IMR-90 (cell line): ENCODE results near the gene ALDH8A1. TPM values are rescaled to one million over a fixed set of nuclear protein-coding genes. Genes with fewer than 3 reads are reported as not detected.

Experiments used
- ATAC-seq: fragments of 200-7000 bp; cut with Tn5 transposase; 2 replicates; pipeline ENCODE4 v1.9.1; 2020; ENCODE audit warnings: low read depth, mild to moderate bottlenecking, moderate library complexity
- BruUV-seq: library from RNA; stranded (reverse); fragments of 400-500 nt; replicated peaks from 2 replicates; lab custom pipeline; 2021; lab: Mats Ljungman, UMichigan
- CTCF ChIA-PET: fragments of 300-600 bp; formaldehyde crosslinking; extraction: SDS; loops from one replicate; lab custom pipeline; 2021; ENCODE audit warnings: antibody characterized with exemption; lab: Yijun Ruan, JAX
- POLR2A ChIA-PET: fragments of 300-600 bp; sonication (Branson Sonifier 250); formaldehyde crosslinking; loops from one replicate; lab custom pipeline; 2022; ENCODE audit warnings: antibody characterized with exemption; ENCODE audit not compliant: unreplicated experiment; lab: Charles Lee
- DNase-seq: peaks from one replicate; pipeline ENCODE4 v3.0.0; 2013
- H2AFZ ChIP-seq: replicated peaks from 2 replicates; pipeline ENCODE3; 2013; ENCODE audit warnings: low read length, mild to moderate bottlenecking; ENCODE audit not compliant: poor library complexity
- H2AK5ac ChIP-seq: 2 replicates; pipeline ENCODE4 v1.6.1; 2013; ENCODE audit warnings: low read depth, low read length, inconsistent platforms
- H2AK9ac ChIP-seq: replicated peaks from 2 replicates; pipeline ENCODE3; 2013; ENCODE audit warnings: mild to moderate bottlenecking, low read depth, low read length, moderate library complexity; ENCODE audit not compliant: poor library complexity
- H2BK120ac ChIP-seq: 2 replicates; pipeline ENCODE4 v1.6.1; 2013; ENCODE audit warnings: low read depth, low read length, inconsistent platforms
- H2BK15ac ChIP-seq: 3 replicates; pipeline ENCODE4 v1.6.1; 2013; ENCODE audit warnings: low read depth, low read length, inconsistent platforms
- H2BK20ac ChIP-seq: 2 replicates; pipeline ENCODE4 v1.6.1; 2013; ENCODE audit warnings: low read depth, mild to moderate bottlenecking, inconsistent platforms, low read length, moderate library complexity
- H2BK5ac ChIP-seq: 2 replicates; pipeline ENCODE4 v1.6.1; 2013; ENCODE audit warnings: mild to moderate bottlenecking, low read depth, low read length, inconsistent platforms; ENCODE audit not compliant: poor library complexity, severe bottlenecking
- H3K14ac ChIP-seq: replicated peaks from 2 replicates; pipeline ENCODE4 v1.6.1; 2013; ENCODE audit warnings: low read depth, low read length, inconsistent platforms
- H3K18ac ChIP-seq: 2 replicates; pipeline ENCODE4 v1.6.1; 2013; ENCODE audit warnings: low read depth, low read length, control low read depth
- H3K23ac ChIP-seq: 2 replicates; pipeline ENCODE4 v1.6.1; 2013; ENCODE audit warnings: low read depth, low read length, inconsistent platforms
- H3K27ac ChIP-seq: 2 replicates; pipeline ENCODE4 v1.5.1; 2013; ENCODE audit warnings: mild to moderate bottlenecking, control low read depth, low read length; ENCODE audit not compliant: insufficient read depth
- H3K27me3 ChIP-seq: 2 replicates; pipeline ENCODE4 v1.6.1; 2013; ENCODE audit warnings: low read length; ENCODE audit not compliant: control insufficient read depth, insufficient read depth
- H3K36me3 ChIP-seq: 2 replicates; pipeline ENCODE4 v1.6.1; 2013; ENCODE audit warnings: low read length, mixed read lengths; ENCODE audit not compliant: control insufficient read depth, insufficient read depth
- H3K4ac ChIP-seq: 2 replicates; pipeline ENCODE4 v1.6.1; 2013; ENCODE audit warnings: low read depth, low read length, inconsistent platforms
- H3K4me1 ChIP-seq: 2 replicates; pipeline ENCODE4 v1.6.1; 2013; ENCODE audit warnings: low read length, mixed read lengths; ENCODE audit not compliant: control insufficient read depth, insufficient read depth
- H3K4me2 ChIP-seq: 2 replicates; pipeline ENCODE4 v1.6.1; 2013; ENCODE audit warnings: low read depth, mild to moderate bottlenecking, control low read depth, low read length, moderate library complexity
- H3K4me3 ChIP-seq: 2 replicates; pipeline ENCODE4 v1.5.1; 2013; ENCODE audit warnings: low read depth, mild to moderate bottlenecking, control low read depth, low read length, moderate library complexity; ENCODE audit not compliant: insufficient read depth
- H3K56ac ChIP-seq: 2 replicates; pipeline ENCODE4 v1.6.1; 2013; ENCODE audit warnings: low read length, inconsistent platforms; ENCODE audit not compliant: insufficient read depth; ENCODE audit errors: extremely low read depth
- H3K79me1 ChIP-seq, 2 experiments: 2 replicates each; pipeline ENCODE4 v1.6.1; 2013; ENCODE audit warnings: low read length in 2 of 2, inconsistent platforms in 1 of 2, low read depth in 1 of 2
- H3K9ac ChIP-seq: 2 replicates; pipeline ENCODE4 v1.6.1; 2013; ENCODE audit warnings: low read depth, low read length, control low read depth
- H3K9me1 ChIP-seq: 2 replicates; pipeline ENCODE4 v1.6.1; 2013; ENCODE audit warnings: low read length, inconsistent platforms; ENCODE audit not compliant: insufficient read depth
- H3K9me3 ChIP-seq: 2 replicates; pipeline ENCODE4 v1.6.1; 2013; ENCODE audit warnings: low read length; ENCODE audit not compliant: control insufficient read depth, insufficient read depth
- H4K20me1 ChIP-seq: 2 replicates; pipeline ENCODE4 v1.6.1; 2013; ENCODE audit warnings: low read length, inconsistent platforms; ENCODE audit not compliant: insufficient read depth
- H4K5ac ChIP-seq: 2 replicates; pipeline ENCODE4 v1.6.1; 2013; ENCODE audit warnings: mild to moderate bottlenecking, low read depth, low read length, control low read depth
- H4K8ac ChIP-seq, 2 experiments: 2 replicates each; pipeline ENCODE4 v1.6.1; 2013; ENCODE audit warnings: low read depth in 2 of 2, low read length in 2 of 2, control low read depth in 1 of 2, inconsistent platforms in 1 of 2
- H4K91ac ChIP-seq: 2 replicates; pipeline ENCODE4 v1.6.1; 2013; ENCODE audit warnings: low read depth, low read length, inconsistent platforms; ENCODE audit not compliant: insufficient read depth
- BHLHE40 ChIP-seq: fragments of 150-350 bp; IDR thresholded peaks from 2 replicates; pipeline ENCODE4 v1.6.1; 2016; ENCODE audit warnings: mild to moderate bottlenecking, low read depth, low read length
- CHD1 ChIP-seq: IDR thresholded peaks from 2 replicates; pipeline ENCODE4 v1.6.1; 2012; ENCODE audit warnings: low read depth, low read length, improper control_type of control experiment
- CTCF ChIP-seq: conservative IDR thresholded peaks from 2 replicates; pipeline ENCODE4 v1.5.1; 2012; ENCODE audit warnings: mild to moderate bottlenecking, low read depth, low read length, improper control_type of control experiment
- ELK1 ChIP-seq: fragments of 150-350 bp; IDR thresholded peaks from 2 replicates; pipeline ENCODE4 v1.6.1; 2016; ENCODE audit warnings: low read depth, mild to moderate bottlenecking, low read length, moderate library complexity, borderline replicate concordance
- FOS ChIP-seq: fragments of 150-350 bp; IDR thresholded peaks from 2 replicates; pipeline ENCODE4 v1.6.1; 2016; ENCODE audit warnings: low read depth, low read length
- MAFK ChIP-seq: IDR thresholded peaks from 2 replicates; pipeline ENCODE4 v1.6.1; 2012; ENCODE audit warnings: low read depth, low read length, improper control_type of control experiment
- MAZ ChIP-seq: IDR thresholded peaks from 2 replicates; pipeline ENCODE4 v1.6.1; 2012; ENCODE audit warnings: low read depth, mild to moderate bottlenecking, low read length, improper control_type of control experiment, moderate library complexity, borderline replicate concordance
- MXI1 ChIP-seq: IDR thresholded peaks from 2 replicates; pipeline ENCODE4 v1.6.1; 2012; ENCODE audit warnings: low read depth, mild to moderate bottlenecking, low read length, moderate library complexity, borderline replicate concordance
- NFE2L2 ChIP-seq: fragments of 150-350 bp; IDR thresholded peaks from 2 replicates; pipeline ENCODE4 v1.6.1; 2016; ENCODE audit warnings: low read depth, mild to moderate bottlenecking, low read length
- RAD21 ChIP-seq: IDR thresholded peaks from 2 replicates; pipeline ENCODE4 v1.6.1; 2012; ENCODE audit warnings: low read length, improper control_type of control experiment
- SMC3 ChIP-seq: fragments of 150-350 bp; IDR thresholded peaks from 2 replicates; pipeline ENCODE4 v1.6.1; 2016; ENCODE audit warnings: low read depth, mild to moderate bottlenecking, antibody characterized with exemption, low read length, moderate library complexity
- dilution Hi-C: fragments of 300-500 bp; cut with HindIII; formaldehyde crosslinking; loops from one replicate; pipeline ENCODE4 v1.14.3; 2018; ENCODE audit warnings: low sequenced_read_pairs; ENCODE audit not compliant: unreplicated experiment
- in situ Hi-C: fragments of 300-500 bp; cut with MboI; formaldehyde crosslinking; loops from 3 replicates; pipeline ENCODE4 v1.14.3; 2019; ENCODE audit warnings: low sequenced_read_pairs, inconsistent platforms, mixed read lengths
- intact Hi-C: fragments of 100-400 bp; cut with micrococcal nuclease; formaldehyde crosslinking; loops from 2 replicates; pipeline ENCODE4 v1.10.0; 2022
- polyA plus RNA-seq, 3 experiments: library from polyadenylated mRNA; depleted of rRNA; stranded (reverse); fragments of >200 nt; gene quantifications; 2 replicates each; pipeline ENCODE4 v1.2.3, GENCODE V29; 2012; ENCODE audit warnings: low replicate concordance in 1 of 3
- total RNA-seq: library from RNA; depleted of rRNA; stranded (reverse); fragments of >200 nt; gene quantifications from 2 replicates; pipeline ENCODE4 v1.2.3, GENCODE V29; 2012

Gene ALDH8A1
- total and polyA plus RNA-seq, 2 of the 4 experiments (the other 2 are of a cell fraction): under 0.01 to 0.15 TPM

DNA sequence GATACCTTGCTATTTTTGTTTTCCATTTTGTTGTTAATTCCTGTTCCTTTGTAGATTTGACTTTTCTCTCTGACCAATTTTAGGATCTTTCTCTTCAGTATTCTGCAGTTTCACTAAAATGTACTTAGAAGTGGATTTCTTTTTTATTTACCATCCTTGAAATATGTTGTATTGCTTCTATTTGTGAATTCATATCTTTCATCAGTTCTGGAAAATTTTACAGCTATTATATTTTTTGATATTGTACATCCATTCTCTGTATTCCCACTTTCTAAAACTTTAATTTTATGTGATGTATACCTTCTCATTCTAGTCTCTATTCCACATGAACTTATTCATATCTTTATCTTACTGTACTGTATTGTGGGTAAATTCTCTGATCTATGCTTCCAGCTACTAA lies 9.7 kb upstream of the ALDH8A1 start:
- TF ChIP-seq BHLHE40: no peak
- no peak for TF ChIP-seq NFE2L2
- TF ChIP-seq MXI1: no peak
- no peak for TF ChIP-seq CHD1
- no peak for TF ChIP-seq MAFK
- TF ChIP-seq ELK1: no peak
- no peak for TF ChIP-seq RAD21
- TF ChIP-seq SMC3: no peak
- no peak for TF ChIP-seq FOS
- no peak for TF ChIP-seq CTCF
- TF ChIP-seq MAZ: no peak
- H3K27ac ChIP-seq: no peak overlapping the region
- H4K8ac ChIP-seq: no peak overlapping the region
- no peak overlapping the region for H2BK15ac ChIP-seq
- H4K5ac ChIP-seq: no peak overlapping the region
- H3K14ac ChIP-seq: no peak overlapping the region
- no peak overlapping the region for H3K4ac ChIP-seq
- H3K9me1 ChIP-seq: no peaks in the 10 kb centered on the region
- H2AFZ ChIP-seq: no peak overlapping the region
- no peaks in the 10 kb centered on the region for H4K20me1 ChIP-seq
- H2AK9ac ChIP-seq: no peak overlapping the region
- no peaks in the 10 kb centered on the region for H3K27me3 ChIP-seq
- no peak overlapping the region for H2BK20ac ChIP-seq
- H3K18ac ChIP-seq: no peak overlapping the region
- ChIA-PET POLR2A (no interaction called here), CTCF (no interaction called here)
- H4K91ac ChIP-seq: no peak overlapping the region
- peaks cover 4% of the 10 kb centered on the region for H3K9me3 ChIP-seq
- no peak overlapping the region for H3K56ac ChIP-seq
- in situ Hi-C loops (no loop called here), dilution Hi-C loops (no loop called here), intact Hi-C loops (no loop called here)
- no peak overlapping the region for H2BK5ac ChIP-seq
- H3K4me3 ChIP-seq: no peak overlapping the region
- ATAC-seq: no peak
- BruUV-seq: no TSS peak
- H3K4me1 ChIP-seq: no peaks in the 10 kb centered on the region
- H3K9ac ChIP-seq: no peak overlapping the region
- H2AK5ac ChIP-seq: no peak overlapping the region
- peaks cover 4% of the 10 kb centered on the region for H3K36me3 ChIP-seq
- no peaks in the 10 kb centered on the region for H3K79me1 ChIP-seq
- H3K23ac ChIP-seq: no peak overlapping the region
- DNase-seq: no peak
- H2BK120ac ChIP-seq: no peak overlapping the region
- no peak overlapping the region for H3K4me2 ChIP-seq
